A549 (cell line): ENCODE data around the gene SNRPB2.

ENCODE experiments used
- CEBPB ChIP-seq, 2 experiments: fragments of >200 bp in 1 of 2; sonication (Bioruptor Twin) in 1 of 2; formaldehyde crosslinking in 1 of 2; IDR thresholded peaks; 2 replicates each; pipeline ENCODE4 v1.6.1; 2012 to 2016
- CTCF ChIP-seq: fragments of >200 bp; sonication (Bioruptor Twin); formaldehyde crosslinking; IDR thresholded peaks from 3 replicates; pipeline ENCODE4 v1.5.1; 2016
- EP300 ChIP-seq, 2 experiments: fragments of >200 bp; sonication (Bioruptor Twin); formaldehyde crosslinking; IDR thresholded peaks; 2 replicates in 1 of 2; 3 replicates in 1 of 2; pipeline ENCODE4 v1.6.1; 2016 to 2017
- HDAC2 ChIP-seq: fragments of 200-600 bp; sonication (generic); IDR thresholded peaks from 2 replicates; pipeline ENCODE4 v1.6.1; 2016
- MAFK ChIP-seq: fragments of 450-650 bp; IDR thresholded peaks from 2 replicates; pipeline ENCODE4 v1.6.1; 2014; ENCODE audit not compliant: partially characterized antibody
- PBX3 ChIP-seq: IDR thresholded peaks from 2 replicates; pipeline ENCODE4 v1.6.1; 2012
- POLR2A ChIP-seq: IDR thresholded peaks from 2 replicates; pipeline ENCODE4 v1.6.1; 2012; ENCODE audit warnings: mild to moderate bottlenecking, low read length
- POLR2AphosphoS2 ChIP-seq: conservative IDR thresholded peaks from 2 replicates; pipeline ENCODE4 v1.6.1; 2012; ENCODE audit warnings: low read length, improper control_type of control experiment, inconsistent platforms
- REST ChIP-seq: fragments of 200-600 bp; sonication (generic); IDR thresholded peaks from 2 replicates; pipeline ENCODE4 v1.6.1; 2016; ENCODE audit warnings: antibody characterized with exemption, mild to moderate bottlenecking, moderate library complexity

GRCh38 chr20:16759181-16759563, 29.3 kb downstream of the SNRPB2 start:
- no peak for TF ChIP-seq HDAC2
- no peak for TF ChIP-seq PBX3
- TF ChIP-seq POLR2A: no peak
- no peak for TF ChIP-seq MAFK
- no peak for TF ChIP-seq EP300 (IDR thresholded peaks at IDR 0.05)
- TF ChIP-seq CTCF: no peak
- TF ChIP-seq REST: no peak
- no peak for TF ChIP-seq CEBPB (IDR thresholded peaks at IDR 0.05)
- TF ChIP-seq POLR2AphosphoS2: no peak
